ENCODE data around the gene BTG4. TPM values are rescaled to one million over a fixed set of nuclear protein-coding genes. Genes with fewer than 3 reads are reported as not detected.

BTG4 gene
- total RNA-seq, 1 experiment from 2014 or later, result not detected

GRCh38 chr11:111459506-111460270 lies 52.5 kb downstream of the BTG4 start:
- Mint-ChIP-seq H3K4me3 (no peak overlapping the region), H3K27ac (no peak overlapping the region), H3K4me1 (peaks cover 7% of the 10 kb centered on the region), H3K36me3 (no peaks in the 10 kb centered on the region), H3K27me3 (ENCODE audit: low read depth) (no peaks in the 10 kb centered on the region; the same call in none of the 2 replicates), H3K9me3 (no peaks in the 10 kb centered on the region)
- ChIA-PET CTCF (interaction anchor here (0.6 to 2.2 kb wide), 9 partner anchors 13 to 107 kb away, joined by 3 to 9 read pairs (median 4); no protein-coding TSS in a partner anchor), POLR2A (no interaction called here)
- ATAC-seq, result peak; percentile 38
- TF ChIP-seq ZBTB21 (CRISPR knock-in tag; IDR thresholded peaks at IDR 0.05; ENCODE audit: borderline replicate concordance), result no peak
- no peak for TF ChIP-seq CDX4 (CRISPR knock-in tag; IDR thresholded peaks at IDR 0.05; ENCODE audit: borderline replicate concordance)
- TF ChIP-seq ZNF416 (CRISPR knock-in tag; IDR thresholded peaks at IDR 0.05), result no peak
- no peak for TF ChIP-seq TEAD4 (CRISPR knock-in tag; IDR thresholded peaks at IDR 0.05)
- TF ChIP-seq NR1H2 (CRISPR knock-in tag; IDR thresholded peaks at IDR 0.05), result no peak
- TF ChIP-seq AR (CRISPR knock-in tag; IDR thresholded peaks at IDR 0.05), result no peak
- TF ChIP-seq ZNF671 (CRISPR knock-in tag; IDR thresholded peaks at IDR 0.05), result no peak
- no peak for TF ChIP-seq ZNF263 (CRISPR knock-in tag; IDR thresholded peaks at IDR 0.05; ENCODE audit: low read depth)
- no peak for TF ChIP-seq ATF2 (CRISPR knock-in tag; IDR thresholded peaks at IDR 0.05; ENCODE audit: borderline replicate concordance, low read depth)
- no peak for TF ChIP-seq TP53 (CRISPR knock-in tag; IDR thresholded peaks at IDR 0.05)
- no peak for TF ChIP-seq GABPB1 (CRISPR knock-in tag; IDR thresholded peaks at IDR 0.05)
- no peak for DNase-seq (ENCODE audit: low spot score)

- H3K36me3 Mint-ChIP-seq, result no peaks in the 10 kb centered on the region
- ChIA-PET POLR2A (no interaction called here), CTCF (interaction anchor here (0.9 kb wide), 1 partner anchor 11 kb away, joined by 3 read pairs; no protein-coding TSS in a partner anchor)
- peaks cover 14% of the 10 kb centered on the region for H3K4me1 Mint-ChIP-seq
- no peak for ATAC-seq
- TF ChIP-seq CTCF (IDR thresholded peaks at IDR 0.05) (no peak), HMGA2 (CRISPR knock-in tag; IDR thresholded peaks at IDR 0.05) (no peak), HMGXB4 (CRISPR knock-in tag; IDR thresholded peaks at IDR 0.05) (no peak), ZBTB21 (CRISPR knock-in tag; IDR thresholded peaks at IDR 0.05; ENCODE audit: borderline replicate concordance) (no peak), GABPB1 (CRISPR knock-in tag; IDR thresholded peaks at IDR 0.05) (no peak), ZNF281 (CRISPR knock-in tag; IDR thresholded peaks at IDR 0.05) (no peak), ATF1 (CRISPR knock-in tag; IDR thresholded peaks at IDR 0.05) (no peak), GRHL2 (CRISPR knock-in tag; IDR thresholded peaks at IDR 0.05; ENCODE audit: insufficient replicate concordance, severe bottlenecking) (no peak), IRF2 (CRISPR knock-in tag; IDR thresholded peaks at IDR 0.05; ENCODE audit: borderline replicate concordance, low read depth) (no peak), ZNF671 (CRISPR knock-in tag; IDR thresholded peaks at IDR 0.05) (no peak), ZNF219 (CRISPR knock-in tag; IDR thresholded peaks at IDR 0.05; ENCODE audit: borderline replicate concordance) (no peak)
- H3K9me3 Mint-ChIP-seq, result no peaks in the 10 kb centered on the region
- no peaks in the 10 kb centered on the region; the same call in none of the 2 replicates for H3K27me3 Mint-ChIP-seq (ENCODE audit: low read depth)
- no peak overlapping the region for H3K27ac Mint-ChIP-seq
- DNase-seq (ENCODE audit: low spot score), result no peak
- no peak overlapping the region for H3K4me3 Mint-ChIP-seq
These were observed 54.3 kb downstream of the BTG4 start for GRCh38 chr11:111457731-111458368.
